NB4 (cell line): ENCODE results near the gene MPPE1.
A peak's percentile ranks its signal among the peaks of the same experiment; 100 is the strongest.

Experiments used
- DNase-seq: peaks from one replicate; pipeline ENCODE4 v3.0.0; 2010; ENCODE audit warnings: low read depth
- H3K4me3 ChIP-seq: one replicate; pipeline ENCODE4 v1.5.1; 2011; ENCODE audit warnings: mild to moderate bottlenecking, low read depth, low read length, moderate library complexity
- CTCF ChIP-seq: IDR thresholded peaks from one replicate; pipeline ENCODE4 v1.5.1; 2012; ENCODE audit warnings: low read depth, low read length
- MYC ChIP-seq: IDR thresholded peaks from 2 replicates; pipeline ENCODE4 v1.6.1; 2011; ENCODE audit warnings: low read depth, low read length
- POLR2A ChIP-seq: IDR thresholded peaks from 2 replicates; pipeline ENCODE4 v1.6.1; 2011; ENCODE audit warnings: mild to moderate bottlenecking; ENCODE audit not compliant: insufficient read length; ENCODE audit errors: extremely low read depth
- TF ChIP-seq, protein P1 (sequence below): IDR thresholded peaks from 2 replicates; pipeline ENCODE4 v1.6.1; 2011; ENCODE audit warnings: low read depth, low read length

MPPE1 gene

DNA sequence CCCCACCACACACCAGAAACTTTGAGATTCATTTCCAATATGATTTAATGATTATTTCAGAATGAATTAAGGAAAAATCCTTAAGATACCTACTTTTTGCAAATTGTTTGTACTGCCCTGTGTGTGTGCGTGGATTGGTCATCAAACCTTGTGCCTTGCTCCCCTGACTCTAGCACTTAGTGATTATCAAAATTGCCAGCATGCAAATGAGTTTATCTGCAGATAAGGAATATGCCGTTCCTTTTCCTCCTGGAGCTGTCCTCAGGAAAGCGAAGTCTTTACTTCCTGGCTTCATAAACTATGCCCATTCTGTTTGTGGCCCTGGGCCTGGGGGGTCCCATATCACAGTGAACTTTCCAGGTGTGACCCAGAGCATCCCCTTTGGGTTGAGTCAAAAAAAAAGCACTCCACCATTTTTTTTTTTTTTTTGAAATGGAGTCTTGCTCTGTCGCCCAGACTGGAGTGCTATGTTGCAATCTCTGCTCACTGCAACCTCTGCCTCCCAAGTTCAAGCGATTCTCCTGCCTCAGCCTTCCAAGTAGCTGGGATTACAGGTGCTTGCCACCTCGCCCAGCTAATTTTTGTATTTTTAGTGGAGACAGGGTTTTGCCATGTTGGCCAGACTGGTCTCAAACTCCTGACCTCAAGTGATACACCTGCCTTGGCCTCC is 45.5 kb downstream of the MPPE1 start:
- no peak overlapping the region for H3K4me3 ChIP-seq
- DNase-seq = no peak
- no peak for TF ChIP-seq CTCF
- TF ChIP-seq, protein P1, sequence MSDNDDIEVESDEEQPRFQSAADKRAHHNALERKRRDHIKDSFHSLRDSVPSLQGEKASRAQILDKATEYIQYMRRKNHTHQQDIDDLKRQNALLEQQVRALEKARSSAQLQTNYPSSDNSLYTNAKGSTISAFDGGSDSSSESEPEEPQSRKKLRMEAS = no peak
- no peak for TF ChIP-seq POLR2A
- TF ChIP-seq MYC = no peak

DNA sequence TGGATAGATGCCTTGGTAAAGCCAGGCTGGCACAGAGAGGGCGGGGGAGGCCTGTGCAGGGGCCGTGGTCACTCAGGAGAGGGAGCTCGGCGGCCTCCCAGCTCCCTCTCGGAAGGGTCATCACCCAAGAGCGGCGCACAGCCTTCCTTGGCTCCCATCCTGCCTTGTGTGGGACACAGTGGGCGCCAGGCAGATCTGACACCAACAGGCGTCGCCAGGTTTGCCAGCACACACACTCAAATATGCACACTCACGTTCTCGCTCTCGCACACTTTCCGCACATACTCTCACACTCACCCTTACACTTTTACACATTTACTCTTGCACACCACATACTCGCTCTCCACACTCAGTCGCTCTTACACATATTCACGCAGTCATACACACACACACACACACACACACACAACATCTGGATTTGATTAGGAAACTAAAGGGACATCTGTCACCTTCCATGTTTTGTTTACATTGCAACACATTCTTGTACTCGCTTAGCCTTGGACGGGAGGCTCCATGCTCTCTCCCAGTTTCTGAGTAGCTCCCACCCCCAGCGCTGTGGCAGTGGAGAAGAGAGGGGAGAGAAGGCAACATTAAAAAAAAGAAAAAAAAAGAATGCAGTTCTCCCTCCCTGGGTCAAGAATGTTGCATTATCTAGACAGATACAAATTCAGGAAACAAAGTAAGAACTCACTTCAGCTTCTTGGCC is 46.4 kb downstream of the MPPE1 start:
- no peak overlapping the region for H3K4me3 ChIP-seq
- no peak for DNase-seq
- TF ChIP-seq MYC (no peak), CTCF (no peak), POLR2A (no peak)
- TF ChIP-seq, protein P1 = no peak

- H3K4me3 ChIP-seq = no peak overlapping the region
- TF ChIP-seq POLR2A = no peak
- no peak for TF ChIP-seq MYC
- no peak for TF ChIP-seq CTCF
- TF ChIP-seq, protein P1 = no peak
- no peak for DNase-seq
Measured at GRCh38 chr18:11860594-11861450, 47.3 kb downstream of the MPPE1 start.

GRCh38 chr18:11859903-11860407 is 48.2 kb downstream of the MPPE1 start:
- no peak overlapping the region for H3K4me3 ChIP-seq
- DNase-seq = peak; percentile 75
- TF ChIP-seq MYC (no peak), POLR2A (no peak), CTCF (no peak)
- TF ChIP-seq, protein P1 = no peak

DNA sequence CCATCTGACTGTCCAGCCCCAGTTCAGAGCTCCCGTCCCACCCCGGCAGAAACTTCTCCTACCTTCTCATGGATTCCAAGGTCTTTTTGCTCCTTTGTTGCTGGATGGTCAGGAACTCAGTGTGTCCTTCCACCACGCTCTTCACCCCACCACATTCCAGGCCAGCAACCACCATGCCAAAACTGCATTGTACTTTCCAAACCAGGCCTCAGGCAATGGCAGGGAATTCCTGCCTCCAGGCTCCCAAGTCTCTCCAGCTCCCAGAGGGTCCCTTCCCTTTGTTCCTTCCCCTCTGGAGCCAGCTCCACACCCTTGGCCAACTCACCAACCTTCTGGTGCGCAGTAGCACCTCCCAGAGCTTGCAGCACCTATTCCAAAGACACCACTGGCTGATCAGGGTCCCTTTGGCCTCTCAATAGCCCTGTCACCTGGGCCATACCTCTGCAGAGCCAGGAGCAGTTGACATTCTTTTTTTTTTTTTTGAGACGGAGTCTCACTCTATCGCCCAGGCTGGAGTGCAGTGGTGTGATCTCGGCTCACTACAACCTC is 48.8 kb downstream of the MPPE1 start:
- H3K4me3 ChIP-seq = no peak overlapping the region
- TF ChIP-seq POLR2A = no peak

More for the DNA sequence above, 48.8 kb downstream of the MPPE1 start:
- no peak for DNase-seq
